Left renal pelvis (tissue), 4 donors: ENCODE results near the gene QSOX2. TPM values are rescaled to one million over a fixed set of nuclear protein-coding genes. Genes with fewer than 3 reads are reported as not detected.

ENCODE experiments used
- DNase-seq, 4 donors: peaks; one replicate each; pipeline ENCODE4 v3.0.0-alpha.2; 2013; ENCODE audit warnings: low read depth in 4 of 4, low spot score in 3 of 4
- polyA plus RNA-seq, 4 donors: library from polyadenylated mRNA; unstranded; fragments of 120-200 nt; gene quantifications; one replicate each; pipeline ENCODE4 v1.2.1, GENCODE V29; 2013; ENCODE audit not compliant: insufficient read length in 4 of 4

QSOX2 gene
- polyA plus RNA-seq, 4 donors = 14.3 to 20.6 (median 15.5) TPM

GRCh38 chr9:136179761-136180160, 65.9 kb downstream of the QSOX2 start:
- DNase-seq = no peak

DNA sequence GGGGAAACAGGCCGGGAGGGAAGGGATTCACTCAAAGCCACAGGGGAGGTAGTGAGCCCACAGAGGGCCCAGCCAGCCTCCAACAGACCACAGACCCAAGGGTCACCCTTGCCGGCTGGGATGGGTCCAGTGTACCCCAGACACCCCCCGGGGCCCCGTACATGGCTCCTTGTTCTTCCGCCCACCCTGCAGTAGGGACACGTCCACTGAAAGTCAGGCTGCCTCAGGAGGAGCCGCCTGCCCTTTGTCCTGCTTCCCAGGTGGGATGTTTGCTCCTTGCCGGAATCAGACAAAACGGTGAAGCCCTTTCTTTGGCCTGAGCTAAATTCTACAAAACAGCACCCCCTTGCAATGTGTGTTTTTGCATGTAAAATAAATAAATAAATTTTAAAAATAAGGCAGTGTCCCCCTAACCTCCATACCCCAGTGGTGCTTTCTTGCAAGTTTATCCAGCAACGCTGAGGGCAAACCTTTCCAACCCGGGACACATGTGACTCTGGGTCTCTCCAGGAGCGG, 66.5 kb downstream of the QSOX2 start:
- DNase-seq = no peak

DNA sequence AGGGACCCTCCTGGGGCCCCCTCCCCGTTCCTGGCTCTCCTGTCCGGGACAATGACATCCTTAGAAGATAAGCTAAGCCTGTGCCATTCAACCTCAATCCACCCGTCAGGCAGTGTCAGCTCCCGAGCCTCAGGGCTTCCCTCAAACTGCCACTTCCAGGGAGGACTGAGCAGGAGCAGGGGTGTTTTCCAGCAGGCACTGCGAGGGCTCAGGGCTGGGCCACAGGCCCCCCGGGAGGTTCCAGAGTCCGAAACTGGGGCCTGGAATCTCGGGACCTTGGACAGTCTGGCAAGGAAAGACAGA, 66.9 kb downstream of the QSOX2 start:
- no peak for DNase-seq

DNA sequence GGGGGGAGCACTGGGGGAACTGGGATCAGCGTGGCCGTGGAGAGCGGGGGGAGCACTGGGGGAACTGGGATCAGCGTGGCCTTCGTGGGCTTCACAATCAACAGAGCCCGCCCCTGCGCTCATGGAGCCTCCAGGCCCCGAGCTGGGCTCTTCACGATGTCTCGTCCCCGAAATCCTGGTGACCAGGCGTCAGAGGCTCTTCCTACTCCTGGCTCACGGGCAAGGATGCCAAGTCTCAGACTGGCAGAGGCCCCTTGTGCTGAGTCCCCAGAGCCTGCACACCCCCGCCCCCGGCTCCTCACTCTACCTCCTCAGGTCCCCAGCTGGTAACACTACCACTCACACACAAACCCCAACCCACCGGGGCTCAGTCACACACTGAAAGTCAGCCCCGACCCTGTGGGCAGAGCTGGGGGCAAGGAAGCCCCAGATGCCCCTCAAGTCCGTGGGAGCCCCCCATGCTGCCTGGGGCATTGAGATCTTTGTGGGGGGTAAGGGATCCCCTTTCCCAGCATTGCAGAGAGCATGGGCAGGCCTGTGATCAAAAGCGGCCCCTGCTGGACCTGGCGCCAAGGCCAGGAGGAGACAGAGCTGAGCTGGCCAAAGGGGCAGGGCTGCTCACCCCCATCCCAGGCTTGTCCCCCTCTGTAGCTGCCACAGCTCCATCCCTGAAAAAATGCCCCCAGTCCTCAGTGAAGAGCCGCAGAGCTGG, 67.4 kb downstream of the QSOX2 start:
- no peak for DNase-seq

- no peak for DNase-seq
Measured at GRCh38 chr9:136177224-136177623, 68.4 kb downstream of the QSOX2 start.

DNA sequence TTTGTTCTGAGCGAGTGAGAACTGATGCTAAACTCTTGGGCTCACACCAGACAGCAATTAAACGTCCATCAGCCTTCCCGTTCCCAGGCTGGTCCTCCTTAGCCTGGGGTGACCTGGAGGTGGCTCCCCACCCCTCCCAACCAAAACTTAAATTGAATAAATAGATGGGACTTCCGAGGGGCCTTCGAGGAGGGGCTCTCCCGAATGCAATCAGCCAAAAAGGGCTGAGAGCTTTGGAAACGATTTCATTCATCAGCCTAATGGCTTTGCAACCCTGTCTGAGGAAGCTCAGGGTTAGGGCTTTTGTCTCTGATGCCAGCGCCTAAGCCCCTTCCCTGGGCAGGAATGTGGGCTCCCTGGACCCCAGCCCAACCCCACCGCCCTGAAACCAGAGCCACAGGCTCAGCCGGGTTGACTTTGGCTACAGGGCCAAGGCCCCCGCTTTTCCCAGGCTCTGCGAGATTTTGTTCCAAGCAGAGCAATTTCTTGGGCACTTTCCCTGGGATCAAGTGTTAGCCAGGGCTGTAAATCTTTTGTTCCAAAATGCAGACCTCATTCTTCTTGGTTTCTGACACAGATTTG, 69.9 kb downstream of the QSOX2 start:
- peak in 1 of 4 donors; percentile 66 for DNase-seq

DNA sequence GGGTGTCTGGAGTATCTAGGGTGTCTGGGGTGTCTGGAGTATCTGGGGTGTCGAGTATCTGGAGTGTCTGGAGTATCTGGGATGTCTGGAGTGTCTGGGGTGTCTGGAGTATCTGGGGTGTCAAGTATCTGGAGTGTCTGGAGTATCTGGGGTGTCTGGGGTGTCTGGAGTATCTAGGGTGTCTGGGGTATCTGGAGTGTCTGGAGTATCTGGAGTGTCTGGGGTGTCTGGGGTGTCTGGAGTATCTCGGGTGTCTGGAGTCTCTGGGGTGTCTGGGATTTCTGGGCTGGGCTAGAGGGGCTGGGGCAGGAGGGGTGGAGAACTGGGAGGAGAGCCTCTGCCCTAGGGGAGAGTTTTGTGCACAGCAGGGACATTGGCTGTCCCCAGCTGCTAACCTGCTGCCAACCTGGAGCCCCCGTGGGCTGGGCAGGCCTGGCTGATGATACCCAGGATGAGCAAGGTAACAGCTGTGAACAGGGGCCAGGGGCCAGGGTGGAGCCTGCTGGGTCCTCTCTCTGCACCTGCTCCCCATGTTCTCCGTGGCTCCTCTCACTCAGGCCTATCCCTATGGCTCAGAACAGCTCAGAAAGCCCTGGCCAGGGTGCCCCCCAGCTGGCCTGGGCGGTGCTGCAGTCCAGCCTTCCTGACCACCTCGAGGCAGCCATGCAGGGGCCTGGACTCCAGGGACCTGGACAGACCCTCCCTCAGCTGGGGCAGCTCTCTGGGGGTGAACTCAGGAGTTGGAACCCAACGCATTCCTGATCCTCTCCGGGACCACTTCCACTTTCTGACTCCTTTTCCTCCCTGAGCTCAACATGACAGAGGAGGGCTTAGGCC, 70.6 kb downstream of the QSOX2 start:
- no peak for DNase-seq

DNA sequence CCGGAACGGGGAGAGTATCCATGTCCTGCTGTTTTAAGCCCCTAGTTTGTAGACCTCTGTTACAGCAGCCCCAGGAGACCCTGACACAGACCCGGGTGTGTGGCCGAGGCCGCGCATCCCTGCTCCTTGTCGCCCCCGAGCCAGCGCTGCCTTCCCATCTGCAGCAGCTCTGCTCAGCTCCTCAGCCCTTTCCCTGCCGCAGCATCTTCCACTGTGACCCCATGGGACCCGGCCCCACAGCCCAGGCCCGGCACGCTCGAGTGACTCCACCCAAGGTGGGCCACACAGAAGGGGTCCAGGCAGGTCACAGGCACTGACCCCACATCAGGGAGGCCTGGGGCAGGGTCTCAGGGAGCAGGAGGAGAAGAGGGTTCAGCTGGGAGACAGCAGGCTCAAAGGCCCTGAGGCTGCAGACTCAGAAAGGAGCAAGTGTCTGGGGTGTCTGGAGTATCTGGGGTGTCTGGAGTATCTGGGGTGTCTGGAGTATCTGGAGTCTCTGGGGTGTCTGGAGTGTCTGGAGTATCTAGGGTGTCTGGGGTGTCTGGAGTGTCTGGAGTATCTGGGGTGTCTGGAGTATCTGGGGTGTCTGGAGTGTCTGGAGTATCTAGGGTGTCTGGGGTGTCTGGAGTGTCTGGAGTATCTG, 71.8 kb downstream of the QSOX2 start:
- DNase-seq = no peak

DNA sequence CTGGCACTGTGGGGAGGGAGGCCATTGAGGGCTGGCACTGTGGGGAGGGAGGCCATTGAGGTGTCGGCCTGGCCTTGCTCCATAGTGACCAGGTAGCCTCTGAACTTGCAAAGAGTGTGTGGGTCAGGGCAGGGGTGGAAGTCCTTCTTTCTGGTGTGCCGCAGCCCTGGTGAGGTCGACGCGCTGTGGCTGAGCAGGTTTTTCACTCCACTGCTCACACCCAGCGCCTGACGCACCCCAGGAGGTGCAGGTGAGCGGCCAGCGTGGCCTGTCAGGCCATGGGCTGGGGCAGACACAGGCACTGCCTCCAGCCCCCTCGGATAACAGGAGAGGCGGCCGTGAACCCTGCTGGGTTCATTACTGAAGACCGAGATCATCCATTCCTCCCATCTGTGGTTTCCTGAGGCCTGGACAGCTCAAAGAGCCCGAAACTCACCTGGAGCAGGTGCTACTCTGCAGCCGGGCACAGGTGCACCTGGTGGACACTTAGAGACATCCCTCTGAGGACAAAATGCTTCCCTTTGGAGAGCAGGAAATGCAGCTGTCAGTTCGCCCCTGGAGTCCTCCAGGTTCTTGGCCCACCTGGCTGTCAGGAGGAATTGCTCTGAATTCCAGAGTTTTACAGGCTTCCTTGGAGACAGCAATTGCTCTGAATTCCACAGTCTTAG, 73.1 kb downstream of the QSOX2 start:
- DNase-seq = no peak

GRCh38 chr9:136171801-136172411, 73.7 kb downstream of the QSOX2 start:
- no peak for DNase-seq

GRCh38 chr9:136171009-136171800, 74.4 kb downstream of the QSOX2 start:
- no peak for DNase-seq

DNA sequence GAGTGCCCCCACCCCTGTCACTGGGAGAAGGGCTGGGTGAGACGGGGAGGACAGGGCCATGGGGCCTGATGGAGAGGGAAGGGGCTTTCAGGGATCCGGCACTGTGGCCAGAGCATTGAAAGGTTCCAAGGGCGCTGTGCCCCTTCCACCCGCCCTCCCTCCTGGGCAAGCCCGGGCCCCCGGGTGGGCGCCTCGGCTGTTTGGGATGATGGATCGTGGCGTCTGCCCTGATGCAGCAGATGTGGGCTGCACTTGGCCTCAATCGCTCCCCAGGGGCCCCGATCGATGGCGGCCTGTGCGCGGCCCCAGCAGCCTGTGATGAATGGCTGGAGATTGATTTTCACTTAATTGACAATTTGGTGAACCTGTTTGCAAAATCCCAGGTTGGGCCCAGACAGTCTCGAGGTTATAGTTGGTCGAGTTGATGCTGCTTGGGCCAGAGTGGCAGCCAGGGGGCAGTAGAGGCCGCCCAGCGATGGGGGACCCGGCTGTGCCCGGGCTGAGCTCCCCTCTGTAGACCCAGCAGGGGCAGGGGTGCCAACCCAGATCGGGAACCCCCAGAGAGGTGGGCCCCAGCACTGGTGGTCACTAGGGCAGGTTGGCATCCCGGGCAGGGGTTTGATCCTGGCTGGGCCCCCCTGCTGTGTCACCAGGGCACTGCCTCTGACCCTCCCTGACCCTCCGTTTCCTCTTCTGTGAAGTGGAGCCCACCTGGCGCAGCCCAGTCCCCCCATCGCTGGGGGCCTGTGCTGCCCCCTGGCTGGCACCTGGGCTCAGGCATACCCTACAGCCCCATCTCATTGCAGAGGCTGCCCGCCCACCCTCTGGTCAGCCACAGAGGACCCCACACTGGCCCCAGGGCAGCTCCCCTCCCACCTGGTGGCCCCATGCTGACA, 75.4 kb downstream of the QSOX2 start:
- no peak for DNase-seq

- DNase-seq = no peak
Measured at GRCh38 chr9:136169495-136169894, 76.1 kb downstream of the QSOX2 start.

DNA sequence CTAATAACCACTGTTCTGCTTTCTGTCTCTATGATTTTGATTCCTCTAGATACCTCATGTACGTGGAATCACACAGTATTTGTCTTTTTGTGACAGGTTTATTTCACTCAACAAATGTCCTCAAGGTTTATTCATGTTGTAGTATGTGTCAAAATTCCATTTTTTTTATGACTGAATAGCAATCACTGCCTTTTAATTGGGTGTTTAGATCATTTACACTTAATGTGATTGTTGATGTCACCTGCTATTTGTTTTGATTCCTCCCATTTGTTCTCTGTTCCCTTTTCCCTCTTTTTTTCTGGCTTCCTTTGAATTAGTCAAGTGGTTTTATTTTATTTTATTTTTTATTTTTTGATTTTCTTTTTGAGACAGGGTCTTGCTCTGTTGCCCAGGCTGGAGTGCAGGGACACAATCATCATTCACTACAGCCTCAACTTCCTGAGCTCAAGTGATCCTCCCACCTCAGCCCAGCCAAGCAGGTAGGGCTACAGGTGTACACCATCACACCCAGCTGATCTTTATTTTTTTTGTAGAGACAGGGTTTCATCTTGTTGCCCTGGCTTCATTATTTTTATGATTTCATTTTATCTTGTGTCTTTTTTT, 82.3 kb downstream of the QSOX2 start:
- DNase-seq = no peak

DNA sequence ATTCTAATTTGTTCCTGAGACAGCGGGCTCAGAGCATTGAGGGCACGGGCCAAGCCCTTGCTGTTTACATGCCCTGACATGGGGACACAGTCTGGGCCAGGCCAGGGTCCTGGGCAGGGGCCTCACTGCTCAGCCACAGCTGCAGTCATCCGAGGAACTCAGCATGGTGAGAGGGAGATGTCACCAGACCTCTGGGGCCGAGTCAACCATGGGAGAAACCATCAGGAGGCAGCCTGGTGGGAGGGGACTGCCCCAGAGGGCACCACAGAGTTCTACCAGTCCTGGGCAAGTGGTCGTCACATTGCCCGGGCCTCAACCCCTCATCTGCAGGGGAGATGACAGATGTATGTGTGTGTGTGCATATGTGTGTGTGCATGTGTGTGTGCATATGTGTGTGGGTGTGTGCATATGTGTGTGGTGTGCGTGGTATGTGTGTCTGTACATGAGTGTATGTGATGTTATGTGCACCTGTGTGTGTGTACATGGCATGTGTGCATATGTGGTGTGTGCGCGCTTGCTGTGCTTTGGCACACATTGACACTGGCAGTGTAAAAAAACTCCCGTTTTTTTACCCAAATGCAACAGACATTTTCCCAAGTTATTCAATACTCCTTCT, 84.5 kb downstream of the QSOX2 start:
- no peak for DNase-seq

GRCh38 chr9:136160381-136160841, 85.2 kb downstream of the QSOX2 start:
- no peak for DNase-seq

DNA sequence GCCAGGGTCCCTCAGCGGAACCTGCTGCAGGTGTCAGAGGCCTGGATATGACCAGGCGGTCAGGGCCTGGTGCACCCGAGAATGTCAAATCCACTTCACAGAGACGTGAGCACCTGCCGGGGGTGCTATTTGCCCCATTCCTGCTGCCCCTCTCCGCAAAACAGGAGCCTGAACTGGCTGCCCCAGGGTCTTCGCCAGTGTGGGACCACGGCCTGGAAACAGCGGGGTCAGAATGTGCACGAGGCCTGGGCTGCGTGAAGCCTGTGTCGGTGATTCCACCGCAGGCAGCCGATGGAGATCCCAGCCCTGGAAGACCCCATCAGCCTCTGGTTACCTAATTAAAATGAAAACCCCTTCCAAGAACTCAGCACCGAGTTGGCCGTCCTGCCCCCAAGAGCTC, 85.8 kb downstream of the QSOX2 start:
- no peak for DNase-seq
